ENCODE data around the gene LDHA. TPM values are rescaled to one million over a fixed set of nuclear protein-coding genes. Genes with fewer than 3 reads are reported as not detected.

The LDHA gene
- polyA plus RNA-seq, 3 donors, result 191 to 501 (median 438) TPM

DNA sequence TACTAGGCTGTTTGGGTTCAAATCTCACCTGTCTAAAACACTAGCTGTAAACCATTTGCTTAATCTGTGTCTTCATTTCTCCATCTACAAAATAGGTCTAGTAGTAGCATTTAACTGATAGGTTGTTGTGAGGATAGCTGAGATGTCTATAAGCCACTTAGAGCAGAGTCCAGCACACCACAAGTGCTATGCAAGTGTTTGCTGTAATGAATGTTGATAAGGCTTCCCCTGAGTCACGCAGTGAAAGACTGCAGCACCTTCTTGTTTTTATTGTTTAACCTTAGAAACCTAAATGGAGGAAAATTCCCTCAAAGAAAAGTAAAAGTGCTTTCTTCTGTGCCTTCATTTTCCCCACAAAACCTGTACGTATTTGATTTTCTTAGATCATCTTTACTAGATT, 23.1 kb upstream of the LDHA start:
- Histone ChIP-seq H3K9ac (ENCODE audit: insufficient read depth, low read length, poor library complexity, severe bottlenecking) (no peak overlapping the region), H3K79me2 (ENCODE audit: insufficient read depth, low read length) (no peaks in the 10 kb centered on the region), H3K9me3 (replicated peaks in 1 of 2; ENCODE audit: control insufficient read depth in 1 of 2, insufficient read depth in 1 of 2, low read length in 2 of 2) (no peaks in the 10 kb centered on the region), H3K27ac (ENCODE audit: low read depth in 1 of 2, low read length in 2 of 2) (no peak overlapping the region), H3K4me1 (ENCODE audit: control insufficient read depth in 1 of 2, insufficient read depth in 2 of 2, low read length in 2 of 2) (peaks cover 2 to 12% of the 10 kb centered on the region in 2 donors), H4K20me1 (ENCODE audit: insufficient read depth, low read length) (no peaks in the 10 kb centered on the region), H3K4me2 (replicated peaks; ENCODE audit: extremely low read depth, low read length, poor library complexity, severe bottlenecking) (no peak overlapping the region), H2AFZ (ENCODE audit: insufficient read depth, low read depth, low read length, poor library complexity, severe bottlenecking) (no peak overlapping the region), H3K4me3 (replicated peaks in 1 of 3; ENCODE audit: low read depth in 2 of 3, low read length in 3 of 3) (no peak overlapping the region), H3K36me3 (replicated peaks in 1 of 2; ENCODE audit: control insufficient read depth in 1 of 2, insufficient read depth in 2 of 2, low read length in 2 of 2) (peaks cover 0 to 24% of the 10 kb centered on the region in 2 donors), H3K27me3 (ENCODE audit: control insufficient read depth in 2 of 2, insufficient read depth in 2 of 2, low read length in 2 of 2) (no peaks in the 10 kb centered on the region)
- Mint-ChIP-seq H3K4me3 (no peak overlapping the region), H3K27ac (no peak overlapping the region), H3K4me1 (peaks cover 4% of the 10 kb centered on the region), H3K36me3 (peaks cover 23 to 37% of the 10 kb centered on the region in 2 donors), H3K9me3 (peaks cover 0 to 2% (median 0%) of the 10 kb centered on the region in 7 donors), H3K27me3 (ENCODE audit: low read depth in 3 of 3) (no peaks in the 10 kb centered on the region)
- WGBS (ENCODE audit: insufficient coverage), result no CpG with 5 or more reads among the region's 2 CpGs
- no peak for DNase-seq
- intact Hi-C loops (cut with micrococcal nuclease), result no loop called here
- TF ChIP-seq, protein P1, sequence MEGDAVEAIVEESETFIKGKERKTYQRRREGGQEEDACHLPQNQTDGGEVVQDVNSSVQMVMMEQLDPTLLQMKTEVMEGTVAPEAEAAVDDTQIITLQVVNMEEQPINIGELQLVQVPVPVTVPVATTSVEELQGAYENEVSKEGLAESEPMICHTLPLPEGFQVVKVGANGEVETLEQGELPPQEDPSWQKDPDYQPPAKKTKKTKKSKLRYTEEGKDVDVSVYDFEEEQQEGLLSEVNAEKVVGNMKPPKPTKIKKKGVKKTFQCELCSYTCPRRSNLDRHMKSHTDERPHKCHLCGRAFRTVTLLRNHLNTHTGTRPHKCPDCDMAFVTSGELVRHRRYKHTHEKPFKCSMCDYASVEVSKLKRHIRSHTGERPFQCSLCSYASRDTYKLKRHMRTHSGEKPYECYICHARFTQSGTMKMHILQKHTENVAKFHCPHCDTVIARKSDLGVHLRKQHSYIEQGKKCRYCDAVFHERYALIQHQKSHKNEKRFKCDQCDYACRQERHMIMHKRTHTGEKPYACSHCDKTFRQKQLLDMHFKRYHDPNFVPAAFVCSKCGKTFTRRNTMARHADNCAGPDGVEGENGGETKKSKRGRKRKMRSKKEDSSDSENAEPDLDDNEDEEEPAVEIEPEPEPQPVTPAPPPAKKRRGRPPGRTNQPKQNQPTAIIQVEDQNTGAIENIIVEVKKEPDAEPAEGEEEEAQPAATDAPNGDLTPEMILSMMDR (IDR thresholded peaks at IDR 0.05), result no peak

DNA sequence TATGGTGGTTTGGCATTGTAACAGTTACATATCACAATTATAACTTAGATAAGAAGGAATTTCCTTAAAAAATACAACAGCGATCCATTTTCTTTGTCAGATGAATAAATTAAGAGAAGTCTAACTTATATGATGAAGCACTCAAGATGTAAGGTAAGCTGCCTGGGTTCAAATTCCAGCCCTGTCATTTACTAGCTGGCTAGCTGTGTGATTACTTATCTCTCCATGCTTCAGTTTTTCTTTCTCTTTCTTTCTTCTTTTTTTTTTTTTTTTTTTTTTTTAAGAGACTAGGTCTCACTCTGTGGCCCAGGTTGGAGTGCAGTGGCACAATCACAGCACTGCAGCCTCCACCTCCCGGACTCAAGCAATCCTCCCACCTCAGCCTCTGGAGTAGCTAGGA, 22.2 kb upstream of the LDHA start:
- WGBS (ENCODE audit: insufficient coverage), result no CpG with 5 or more reads among the region's 2 CpGs
- Histone ChIP-seq H3K9ac (ENCODE audit: insufficient read depth, low read length, poor library complexity, severe bottlenecking) (no peak overlapping the region), H3K36me3 (replicated peaks in 1 of 2; ENCODE audit: control insufficient read depth in 1 of 2, insufficient read depth in 2 of 2, low read length in 2 of 2) (peaks cover 0 to 16% of the 10 kb centered on the region in 2 donors), H2AFZ (ENCODE audit: insufficient read depth, low read depth, low read length, poor library complexity, severe bottlenecking) (no peak overlapping the region), H4K20me1 (ENCODE audit: insufficient read depth, low read length) (no peaks in the 10 kb centered on the region), H3K4me3 (replicated peaks in 1 of 3; ENCODE audit: low read depth in 2 of 3, low read length in 3 of 3) (no peak overlapping the region), H3K27me3 (ENCODE audit: control insufficient read depth in 2 of 2, insufficient read depth in 2 of 2, low read length in 2 of 2) (no peaks in the 10 kb centered on the region), H3K27ac (ENCODE audit: low read depth in 1 of 2, low read length in 2 of 2) (no peak overlapping the region), H3K79me2 (ENCODE audit: insufficient read depth, low read length) (no peaks in the 10 kb centered on the region), H3K4me2 (replicated peaks; ENCODE audit: extremely low read depth, low read length, poor library complexity, severe bottlenecking) (no peak overlapping the region), H3K9me3 (replicated peaks in 1 of 2; ENCODE audit: control insufficient read depth in 1 of 2, insufficient read depth in 1 of 2, low read length in 2 of 2) (no peaks in the 10 kb centered on the region), H3K4me1 (ENCODE audit: control insufficient read depth in 1 of 2, insufficient read depth in 2 of 2, low read length in 2 of 2) (peaks cover 0 to 6% of the 10 kb centered on the region in 2 donors)
- Mint-ChIP-seq H3K27me3 (ENCODE audit: low read depth in 3 of 3) (no peaks in the 10 kb centered on the region), H3K4me3 (no peak overlapping the region), H3K9me3 (peaks cover 0 to 2% (median 0%) of the 10 kb centered on the region in 7 donors), H3K4me1 (no peaks in the 10 kb centered on the region), H3K36me3 (peaks cover 16 to 30% of the 10 kb centered on the region in 2 donors), H3K27ac (no peak overlapping the region)
- TF ChIP-seq, protein P1 (IDR thresholded peaks at IDR 0.05), result no peak
- DNase-seq, result no peak
- intact Hi-C loops (cut with micrococcal nuclease), result no loop called here
